ENCODE results near the gene FJX1. TPM values are rescaled to one million over a fixed set of nuclear protein-coding genes. Genes with fewer than 3 reads are reported as not detected.
"Not testable (repeated sequence)": the region's sequence is repeated elsewhere in the genome, so short reads cannot be mapped to it uniquely, and the experiment has no call there.

FJX1 gene
- total and polyA plus RNA-seq, 10 donors: 3.0 to 40.6 (median 9.2) TPM

DNA sequence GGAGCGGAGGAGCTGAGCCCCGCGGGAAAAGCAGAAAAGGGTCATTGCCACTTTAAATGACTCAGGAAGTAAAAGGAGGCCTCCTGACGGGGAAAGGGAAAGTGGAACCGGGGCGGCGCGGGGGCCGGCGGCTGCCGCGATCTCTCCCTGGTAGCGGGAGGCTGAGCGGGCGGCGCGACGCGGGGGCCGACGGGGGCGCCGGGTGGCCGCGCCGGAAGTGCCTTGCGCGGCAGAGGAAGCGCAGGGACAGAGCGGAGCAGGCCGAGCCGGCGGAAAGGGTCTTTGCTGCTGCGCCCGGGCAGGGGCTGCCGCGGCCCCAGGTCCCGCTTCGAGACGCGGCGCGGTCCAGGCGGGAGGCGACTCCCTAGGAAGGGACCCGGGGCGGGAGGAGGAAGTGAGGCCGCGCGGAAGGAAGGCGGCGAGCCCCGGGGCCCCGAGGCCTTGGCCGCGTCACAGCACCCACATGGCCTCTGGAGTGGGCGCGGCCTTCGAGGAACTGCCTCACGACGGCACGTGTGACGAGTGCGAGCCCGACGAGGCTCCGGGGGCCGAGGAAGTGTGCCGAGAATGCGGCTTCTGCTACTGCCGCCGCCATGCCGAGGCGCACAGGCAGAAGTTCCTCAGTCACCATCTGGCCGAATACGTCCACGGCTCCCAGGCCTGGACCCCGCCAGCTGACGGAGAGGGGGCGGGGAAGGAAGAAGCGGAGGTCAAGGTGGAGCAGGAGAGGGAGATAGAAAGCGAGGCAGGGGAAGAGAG, 44.6 kb downstream of the FJX1 start, which contains the start of gene TRIM44:
TRIM44 (plus strand) TSS at position 127 of the 759 bp plus-strand sequence; CDS start at position 464, 337 bp downstream.
- WGBS, 5 donors: 3 to 5% (median 4%) methylated on average over 61 to 82 of the region's 82 CpGs
- DNase-seq: peak; percentile 96
- peak within 1 kb of the TSS; percentile 94 to 98 (median 96) for H3K27ac ChIP-seq
- H3K4me1 ChIP-seq: peaks cover 11 to 33% (median 23%) of the 10 kb centered on the region in 6 donors
- intact Hi-C loops (cut with DNase I; ENCODE audit: low total_unique reads): no loop called here
- H3K36me3 ChIP-seq: peaks cover 0 to 29% (median 2%) of the 10 kb centered on the region in 6 donors
- TF ChIP-seq POLR2A (IDR thresholded peaks at IDR 0.05) (peak in 1 of 3 donors; percentile 29), POLR2AphosphoS5 (IDR thresholded peaks at IDR 0.05) (peak; percentile 52 to 87 (median 83))
- TF ChIP-seq, protein P1, sequence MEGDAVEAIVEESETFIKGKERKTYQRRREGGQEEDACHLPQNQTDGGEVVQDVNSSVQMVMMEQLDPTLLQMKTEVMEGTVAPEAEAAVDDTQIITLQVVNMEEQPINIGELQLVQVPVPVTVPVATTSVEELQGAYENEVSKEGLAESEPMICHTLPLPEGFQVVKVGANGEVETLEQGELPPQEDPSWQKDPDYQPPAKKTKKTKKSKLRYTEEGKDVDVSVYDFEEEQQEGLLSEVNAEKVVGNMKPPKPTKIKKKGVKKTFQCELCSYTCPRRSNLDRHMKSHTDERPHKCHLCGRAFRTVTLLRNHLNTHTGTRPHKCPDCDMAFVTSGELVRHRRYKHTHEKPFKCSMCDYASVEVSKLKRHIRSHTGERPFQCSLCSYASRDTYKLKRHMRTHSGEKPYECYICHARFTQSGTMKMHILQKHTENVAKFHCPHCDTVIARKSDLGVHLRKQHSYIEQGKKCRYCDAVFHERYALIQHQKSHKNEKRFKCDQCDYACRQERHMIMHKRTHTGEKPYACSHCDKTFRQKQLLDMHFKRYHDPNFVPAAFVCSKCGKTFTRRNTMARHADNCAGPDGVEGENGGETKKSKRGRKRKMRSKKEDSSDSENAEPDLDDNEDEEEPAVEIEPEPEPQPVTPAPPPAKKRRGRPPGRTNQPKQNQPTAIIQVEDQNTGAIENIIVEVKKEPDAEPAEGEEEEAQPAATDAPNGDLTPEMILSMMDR (IDR thresholded peaks at IDR 0.05 in 8 of 11, conservative IDR thresholded peaks at IDR 0.05 in 3 of 11): no peak
- peak within 1 kb of the TSS; percentile 65 to 85 (median 71) for H3K4me3 ChIP-seq
- no peaks in the 10 kb centered on the region for H3K27me3 ChIP-seq (replicated peaks in 1 of 7)
- H3K9me3 ChIP-seq: peaks cover 13 to 48% (median 46%) of the 10 kb centered on the region in 8 donors

DNA sequence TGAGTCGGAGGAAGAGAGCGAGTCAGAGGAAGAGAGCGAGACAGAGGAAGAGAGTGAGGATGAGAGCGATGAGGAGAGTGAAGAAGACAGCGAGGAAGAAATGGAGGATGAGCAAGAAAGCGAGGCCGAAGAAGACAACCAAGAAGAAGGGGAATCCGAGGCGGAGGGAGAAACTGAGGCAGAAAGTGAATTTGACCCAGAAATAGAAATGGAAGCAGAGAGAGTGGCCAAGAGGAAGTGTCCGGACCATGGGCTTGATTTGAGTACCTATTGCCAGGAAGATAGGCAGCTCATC, 45.1 kb downstream of the FJX1 start:
- H3K9me3 ChIP-seq: peaks cover 13 to 53% (median 51%) of the 10 kb centered on the region in 8 donors
- 79 to 87% (median 86%) methylated on average over 10 of the region's 10 CpGs for WGBS, 5 donors
- intact Hi-C loops (cut with DNase I; ENCODE audit: low total_unique reads): no loop called here
- peaks cover 11 to 33% (median 23%) of the 10 kb centered on the region in 6 donors for H3K4me1 ChIP-seq
- H3K27me3 ChIP-seq (replicated peaks in 1 of 7): no peaks in the 10 kb centered on the region
- peak overlapping the region; percentile 94 to 98 (median 96) for H3K27ac ChIP-seq
- no peak for DNase-seq
- TF ChIP-seq, protein P1 (IDR thresholded peaks at IDR 0.05 in 8 of 11, conservative IDR thresholded peaks at IDR 0.05 in 3 of 11): no peak
- TF ChIP-seq POLR2A (IDR thresholded peaks at IDR 0.05) (no peak), POLR2AphosphoS5 (IDR thresholded peaks at IDR 0.05) (no peak)
- H3K36me3 ChIP-seq: peaks cover 0 to 35% (median 5%) of the 10 kb centered on the region in 6 donors
- H3K4me3 ChIP-seq: peak overlapping the region; percentile 65 to 85 (median 71)

DNA sequence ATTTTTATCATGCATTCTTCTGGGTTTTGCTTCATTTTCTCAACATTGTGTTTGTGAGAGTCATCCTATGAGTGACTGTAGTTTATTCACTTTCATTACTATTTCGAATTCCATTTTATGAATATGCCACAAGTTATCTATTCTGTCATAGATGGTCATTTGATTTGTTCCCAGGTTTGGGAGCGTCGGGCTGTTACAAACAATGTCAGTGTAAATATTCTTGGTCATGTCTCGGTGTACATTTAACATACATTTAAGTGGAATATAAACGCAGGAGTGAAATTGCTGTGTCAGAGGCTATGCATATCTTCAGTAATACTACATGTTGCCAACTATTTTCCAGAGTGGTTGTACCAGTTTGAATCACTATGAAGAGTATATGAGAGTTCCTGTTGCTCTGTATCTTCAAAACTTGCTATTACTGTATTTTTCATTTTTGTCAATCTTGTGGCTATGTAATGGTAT, 46.7 kb downstream of the FJX1 start:
- H3K9me3 ChIP-seq: peaks cover 13 to 56% (median 54%) of the 10 kb centered on the region in 8 donors
- intact Hi-C loops (cut with DNase I; ENCODE audit: low total_unique reads): no loop called here
- TF ChIP-seq, protein P1 (IDR thresholded peaks at IDR 0.05 in 8 of 11, conservative IDR thresholded peaks at IDR 0.05 in 3 of 11): no peak
- TF ChIP-seq POLR2AphosphoS5 (IDR thresholded peaks at IDR 0.05): no peak
- no peak for TF ChIP-seq POLR2A (IDR thresholded peaks at IDR 0.05)
- no peak for DNase-seq
- H3K27ac ChIP-seq: no peak overlapping the region
- peaks cover 0 to 43% (median 5%) of the 10 kb centered on the region in 6 donors for H3K36me3 ChIP-seq
- H3K4me3 ChIP-seq: peak overlapping the region in 1 of 8 donors; percentile 85
- no peaks in the 10 kb centered on the region for H3K27me3 ChIP-seq (replicated peaks in 1 of 7)
- H3K4me1 ChIP-seq: peaks cover 11 to 40% (median 30%) of the 10 kb centered on the region in 6 donors
- 97 to 99% (median 98%) methylated on average over 5 of the region's 5 CpGs for WGBS, 5 donors

DNA sequence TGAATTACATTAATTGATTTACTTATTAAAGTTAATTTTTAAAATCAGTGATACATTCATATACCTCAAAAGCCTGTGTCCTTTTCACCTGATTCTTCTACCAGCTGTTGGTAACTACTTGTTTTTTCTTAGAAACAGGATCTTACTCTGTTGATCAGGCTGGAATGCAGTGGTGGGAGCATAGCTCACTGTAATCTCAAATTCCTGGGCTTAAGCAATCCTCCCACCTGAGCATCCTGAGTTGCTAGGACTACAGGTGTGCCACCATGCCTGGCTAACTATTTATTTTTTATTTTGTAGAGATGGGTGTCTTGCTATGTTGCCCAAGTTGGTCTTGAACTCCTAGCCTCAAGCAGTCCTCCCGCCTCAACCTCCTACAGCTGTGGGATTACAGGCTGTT, 49.0 kb downstream of the FJX1 start:
- Histone ChIP-seq H3K27ac (no peak overlapping the region), H3K4me1 (peaks cover 18 to 53% (median 36%) of the 10 kb centered on the region in 6 donors), H3K4me3 (no peak overlapping the region), H3K36me3 (peaks cover 0 to 44% (median 5%) of the 10 kb centered on the region in 6 donors), H3K27me3 (replicated peaks in 1 of 7) (no peaks in the 10 kb centered on the region), H3K9me3 (peaks cover 13 to 56% (median 54%) of the 10 kb centered on the region in 8 donors)
- no peak for TF ChIP-seq POLR2A (IDR thresholded peaks at IDR 0.05)
- TF ChIP-seq, protein P1 (IDR thresholded peaks at IDR 0.05 in 8 of 11, conservative IDR thresholded peaks at IDR 0.05 in 3 of 11): no peak
- TF ChIP-seq POLR2AphosphoS5 (IDR thresholded peaks at IDR 0.05): no peak
- 95 to 100% (median 100%) methylated on average over 1 of the region's 1 CpG for WGBS, 5 donors
- DNase-seq: no peak
- intact Hi-C loops (cut with DNase I; ENCODE audit: low total_unique reads): no loop called here

DNA sequence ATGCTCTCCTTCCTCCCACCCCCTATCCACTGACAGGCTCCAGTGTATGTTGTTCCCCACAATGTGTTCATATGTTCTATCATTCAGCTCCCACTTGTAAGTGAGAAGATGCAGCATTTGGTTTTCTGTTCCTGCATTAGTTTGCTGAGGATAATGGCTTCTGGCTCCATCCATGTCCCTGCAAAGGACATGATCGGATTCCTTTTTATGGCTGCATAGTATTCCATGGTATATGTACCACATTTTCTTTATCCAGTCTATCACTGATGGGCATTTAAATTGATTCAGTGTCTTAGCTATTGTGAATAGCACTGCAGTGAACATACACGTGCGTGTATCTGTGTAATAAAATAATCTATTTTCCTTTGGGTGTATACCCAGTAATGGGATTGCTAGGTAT, 50.1 kb downstream of the FJX1 start:
- Histone ChIP-seq H3K9me3 (peaks cover 13 to 55% (median 52%) of the 10 kb centered on the region in 8 donors), H3K36me3 (peaks cover 0 to 44% (median 5%) of the 10 kb centered on the region in 6 donors), H3K4me1 (peaks cover 15 to 58% (median 34%) of the 10 kb centered on the region in 6 donors)
- H3K27me3 ChIP-seq (replicated peaks in 1 of 7); H3K27ac ChIP-seq; DNase-seq; H3K4me3 ChIP-seq; intact Hi-C loops (cut with DNase I; ENCODE audit: low total_unique reads): not testable (repeated sequence)
- 94 to 99% (median 96%) methylated on average over 3 of the region's 3 CpGs for WGBS, 5 donors

Measured in spleen (tissue), 11 donors.